NB4 (cell line): ENCODE results near the gene ATP6V1G3.

Experiments
- CTCF ChIP-seq: IDR thresholded peaks from one replicate; pipeline ENCODE4 v1.5.1; 2012; ENCODE audit warnings: low read depth, low read length
- MAX ChIP-seq: IDR thresholded peaks from 2 replicates; pipeline ENCODE4 v1.6.1; 2011; ENCODE audit warnings: low read depth, low read length
- MYC ChIP-seq: IDR thresholded peaks from 2 replicates; pipeline ENCODE4 v1.6.1; 2011; ENCODE audit warnings: low read depth, low read length
- POLR2A ChIP-seq: IDR thresholded peaks from 2 replicates; pipeline ENCODE4 v1.6.1; 2011; ENCODE audit warnings: mild to moderate bottlenecking; ENCODE audit not compliant: insufficient read length; ENCODE audit errors: extremely low read depth

GRCh38 chr1:198500096-198500495 is 40.4 kb downstream of the ATP6V1G3 start:
- TF ChIP-seq MAX (no peak), CTCF (no peak), POLR2A (no peak), MYC (no peak)
